AG09319 (cell line): ENCODE measurements around the gene SBF1.
A peak's percentile ranks its signal among the peaks of the same experiment; 100 is the strongest.

Experiments
- DNase-seq: peaks from one replicate; pipeline ENCODE4 v3.0.0-alpha.2; 2010; ENCODE audit warnings: low read depth; ENCODE audit errors: extremely low read depth
- CTCF ChIP-seq: IDR thresholded peaks from 2 replicates; pipeline ENCODE4 v1.5.1; 2011; ENCODE audit warnings: low read depth, mild to moderate bottlenecking, inconsistent platforms, low read length, moderate library complexity

SBF1 gene

GRCh38 chr22:50513175-50513574 lies 38.3 kb upstream of the SBF1 start:
- no peak for TF ChIP-seq CTCF
- DNase-seq: no peak

- DNase-seq: no peak
- TF ChIP-seq CTCF: no peak
These were observed 34.1 kb upstream of the SBF1 start for GRCh38 chr22:50508897-50509296.

- peak; percentile 92 for DNase-seq
- no peak; the same call in 1 of the 2 replicates for TF ChIP-seq CTCF
These were observed 33.4 kb upstream of the SBF1 start, which contains the start of gene NCAPH2 for GRCh38 chr22:50507991-50508884. Gene NCAPH2 (plus strand): TSS chr22:50508224. CDS start chr22:50508338, 114 bp downstream.

GRCh38 chr22:50507421-50507990 lies 32.7 kb upstream of the SBF1 start, which contains the start of gene LMF2:
Gene LMF2 (minus strand): TSS chr22:50507702. CDS start chr22:50507675, 27 bp downstream.
- DNase-seq: no peak
- TF ChIP-seq CTCF: no peak

- DNase-seq: no peak
- no peak for TF ChIP-seq CTCF
These were observed 32.0 kb upstream of the SBF1 start for GRCh38 chr22:50506611-50507420.

GRCh38 chr22:50505776-50506610 lies 31.2 kb upstream of the SBF1 start:
- TF ChIP-seq CTCF: no peak
- no peak for DNase-seq
